GM18519 (cell line): ENCODE data around the gene TMX2.
A peak's percentile ranks its signal among the peaks of the same experiment; 100 is the strongest.
"Not testable (repeated sequence)": the region's sequence is repeated elsewhere in the genome, so short reads cannot be mapped to it uniquely, and the experiment has no call there.

Experiments
- ATAC-seq: cut with Tn5 transposase; IDR thresholded peaks from one replicate; pipeline ENCODE4 v1.9.1; 2021; ENCODE audit warnings: mild to moderate bottlenecking, moderate library complexity; ENCODE audit not compliant: unreplicated experiment, low FRiP score

TMX2 gene

GRCh38 chr11:57712256-57713150 is at the start of gene TMX2:
TSS of gene TMX2 (plus strand) at chr11:57712593. CDS start at chr11:57712619, 26 bp downstream.
- peak; percentile 97 for ATAC-seq

GRCh38 chr11:57662893-57663292 is 49.5 kb upstream of the TMX2 start:
- ATAC-seq = no peak

- ATAC-seq = no peak
Measured at GRCh38 chr11:57663975-57664374, 48.4 kb upstream of the TMX2 start.

- peak; percentile 45 for ATAC-seq
Measured at GRCh38 chr11:57667117-57667735, 45.2 kb upstream of the TMX2 start.

- ATAC-seq = peak; percentile 86
Measured at GRCh38 chr11:57667736-57668433, 44.5 kb upstream of the TMX2 start, which contains the start of gene ZDHHC5. TSS of gene ZDHHC5 (plus strand) at chr11:57668114. CDS start at chr11:57673091, 4,977 bp downstream.

- no peak for ATAC-seq
Measured at GRCh38 chr11:57668434-57668782, 44.0 kb upstream of the TMX2 start.

GRCh38 chr11:57674251-57674650 is 38.1 kb upstream of the TMX2 start:
- no peak for ATAC-seq

GRCh38 chr11:57675176-57675941 is 37.0 kb upstream of the TMX2 start:
- no peak for ATAC-seq

- ATAC-seq = no peak
Measured at GRCh38 chr11:57679396-57679795, 33.0 kb upstream of the TMX2 start.

GRCh38 chr11:57680552-57680874 is 31.9 kb upstream of the TMX2 start:
- no peak for ATAC-seq

- ATAC-seq = no peak
Measured at GRCh38 chr11:57681168-57681567, 31.2 kb upstream of the TMX2 start.

- not testable (repeated sequence) for ATAC-seq
Measured at GRCh38 chr11:57690474-57690873, 21.9 kb upstream of the TMX2 start.

- ATAC-seq = no peak
Measured at GRCh38 chr11:57698843-57699365, 13.5 kb upstream of the TMX2 start.

- no peak for ATAC-seq
Measured at GRCh38 chr11:57699813-57700212, 12.6 kb upstream of the TMX2 start.

GRCh38 chr11:57700425-57700824 is 12.0 kb upstream of the TMX2 start:
- ATAC-seq = no peak

GRCh38 chr11:57703341-57703740 is 9.1 kb upstream of the TMX2 start:
- no peak for ATAC-seq

GRCh38 chr11:57704932-57705331 is 7.5 kb upstream of the TMX2 start:
- ATAC-seq = no peak

GRCh38 chr11:57705432-57705831 is 7.0 kb upstream of the TMX2 start:
- not testable (repeated sequence) for ATAC-seq

- ATAC-seq = no peak
Measured at GRCh38 chr11:57709802-57710367, 2.5 kb upstream of the TMX2 start.
